Stimulated activated naive B cell treated with anti-CD40 and anti-IgM and Interleukin-4, amounts not matched to agents 10 μg/mL and 1 μg/mL and 100 μg/mL, for 72 hours (primary cell): Measurements from ENCODE around the gene PCBP2.

Experiments
- ATAC-seq, 2 donors: fragments of 150-1000 bp; cut with Tn5 transposase; replicated peaks; 2 replicates each; pipeline ENCODE4 v1.10.0; 2021; ENCODE audit warnings: moderate library complexity in 1 of 2
- DNase-seq: peaks from one replicate; pipeline ENCODE4 v3.0.0; 2021
- H3K27ac Mint-ChIP-seq: one replicate; pipeline ENCODE4 v1.8.0; 2022; ENCODE audit warnings: mild to moderate bottlenecking, mixed read lengths
- H3K27me3 Mint-ChIP-seq, 2 donors: one replicate each; pipeline ENCODE4 v1.8.0; 2022; ENCODE audit warnings: mixed read lengths in 2 of 2
- H3K36me3 Mint-ChIP-seq, 2 donors: one replicate each; pipeline ENCODE4 v1.8.0; 2022; ENCODE audit warnings: mixed read lengths in 2 of 2, mild to moderate bottlenecking in 1 of 2
- H3K4me1 Mint-ChIP-seq, 2 donors: one replicate each; pipeline ENCODE4 v1.8.0; 2022; ENCODE audit warnings: mixed read lengths in 2 of 2, mild to moderate bottlenecking in 1 of 2
- H3K4me3 Mint-ChIP-seq, 2 donors: one replicate each; pipeline ENCODE4 v1.8.0; 2022; ENCODE audit warnings: mild to moderate bottlenecking in 2 of 2, mixed read lengths in 2 of 2, moderate library complexity in 1 of 2
- H3K9me3 Mint-ChIP-seq, 2 donors: one replicate each; pipeline ENCODE4 v1.8.0; 2022; ENCODE audit warnings: mixed read lengths in 2 of 2, mild to moderate bottlenecking in 1 of 2

PCBP2 gene

DNA sequence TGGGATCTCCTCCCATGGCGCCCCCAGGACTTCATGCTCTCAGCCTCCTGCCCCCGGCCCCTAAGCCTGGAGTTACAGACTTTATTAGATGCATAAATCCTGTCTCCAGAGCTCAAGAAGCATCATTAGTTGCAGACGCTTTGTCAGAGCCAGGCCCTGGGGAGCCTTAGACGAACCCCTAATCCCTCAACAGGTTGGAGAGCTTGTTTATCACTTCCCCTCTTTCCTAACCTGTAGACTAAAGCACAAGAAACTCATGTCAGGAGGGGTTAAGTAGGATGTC, 55.6 kb downstream of the PCBP2 start:
- no peak overlapping the region for H3K4me3 Mint-ChIP-seq
- H3K27ac Mint-ChIP-seq, result peak overlapping the region; percentile 56
- no peaks in the 10 kb centered on the region for H3K9me3 Mint-ChIP-seq
- ATAC-seq (no peak), DNase-seq (no peak)
- H3K4me1 Mint-ChIP-seq, result peaks cover 18 to 28% of the 10 kb centered on the region in 2 donors
- no peaks in the 10 kb centered on the region for H3K27me3 Mint-ChIP-seq
- peaks cover 33 to 47% of the 10 kb centered on the region in 2 donors for H3K36me3 Mint-ChIP-seq

DNA sequence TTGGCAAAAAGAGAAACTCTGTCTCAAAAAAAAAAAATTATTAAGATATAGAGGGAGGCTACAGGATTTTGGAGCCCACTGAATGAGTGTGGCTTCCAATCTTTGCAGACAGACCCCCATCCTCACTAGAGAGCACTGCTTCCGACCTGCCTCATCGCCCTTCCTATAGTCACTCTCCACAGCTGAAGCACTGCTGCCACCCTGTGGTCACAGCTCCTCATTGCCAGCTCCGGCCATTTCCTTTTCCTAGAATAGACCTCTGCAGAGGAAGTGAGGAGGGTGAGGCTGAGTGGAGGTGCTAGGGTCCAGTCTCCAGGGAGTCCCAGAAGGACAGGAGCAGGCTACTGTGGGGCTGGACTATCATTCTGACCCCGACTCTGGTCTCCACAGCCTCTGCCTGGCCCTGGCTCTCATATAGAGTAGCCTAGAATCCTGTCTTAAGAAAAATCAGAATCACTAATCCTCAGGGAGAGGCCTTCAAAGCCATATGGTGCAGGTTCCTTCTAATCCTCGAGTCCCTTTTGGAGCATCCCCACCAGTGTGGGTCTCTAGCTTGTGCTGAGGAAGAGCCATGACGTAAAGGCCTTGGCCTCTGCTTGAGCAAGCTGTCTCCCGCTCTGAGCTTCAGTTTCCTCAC, 56.8 kb downstream of the PCBP2 start:
- Mint-ChIP-seq H3K4me3 (no peak overlapping the region), H3K27me3 (no peaks in the 10 kb centered on the region), H3K9me3 (no peaks in the 10 kb centered on the region), H3K4me1 (peaks cover 15 to 22% of the 10 kb centered on the region in 2 donors), H3K27ac (peak overlapping the region; percentile 81), H3K36me3 (peaks cover 34 to 46% of the 10 kb centered on the region in 2 donors)
- DNase-seq, result peak; percentile 79
- ATAC-seq, result peak; percentile 98

DNA sequence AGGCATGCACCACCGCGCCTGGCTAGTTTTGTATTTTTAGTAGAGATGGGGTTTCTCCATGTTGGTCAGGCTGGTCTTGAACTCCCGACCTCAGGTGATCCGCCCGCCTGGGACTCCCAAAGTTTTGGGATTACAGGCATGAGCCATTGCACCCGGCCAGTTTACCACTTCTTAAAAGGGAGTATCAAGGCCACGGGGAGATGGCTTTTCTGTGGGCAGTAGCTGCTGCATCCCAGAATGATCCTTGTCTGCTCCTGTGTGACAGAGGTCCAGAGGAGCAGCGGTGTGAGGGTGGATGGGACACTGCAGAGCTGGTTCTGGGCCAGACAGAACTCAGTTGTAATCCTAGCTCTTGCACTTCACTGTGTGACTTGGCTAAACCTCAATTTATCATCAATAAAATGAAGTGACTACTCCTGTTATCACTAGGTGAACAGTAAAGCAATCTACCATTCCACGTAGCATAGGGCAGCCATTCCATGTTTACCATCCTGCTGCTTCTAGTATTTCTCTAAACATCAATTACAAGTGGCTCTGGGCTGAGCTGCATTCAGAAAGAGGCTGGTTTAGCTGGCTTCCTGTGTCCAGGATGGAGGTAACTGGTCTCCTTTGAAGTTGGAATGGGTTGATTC, 58.4 kb downstream of the PCBP2 start:
- ATAC-seq (no peak), DNase-seq (no peak)
- Mint-ChIP-seq H3K36me3 (peaks cover 31 to 44% of the 10 kb centered on the region in 2 donors), H3K27me3 (no peaks in the 10 kb centered on the region), H3K4me3 (no peak overlapping the region), H3K9me3 (no peaks in the 10 kb centered on the region), H3K27ac (no peak overlapping the region), H3K4me1 (peaks cover 9% of the 10 kb centered on the region in 2 donors)

DNA sequence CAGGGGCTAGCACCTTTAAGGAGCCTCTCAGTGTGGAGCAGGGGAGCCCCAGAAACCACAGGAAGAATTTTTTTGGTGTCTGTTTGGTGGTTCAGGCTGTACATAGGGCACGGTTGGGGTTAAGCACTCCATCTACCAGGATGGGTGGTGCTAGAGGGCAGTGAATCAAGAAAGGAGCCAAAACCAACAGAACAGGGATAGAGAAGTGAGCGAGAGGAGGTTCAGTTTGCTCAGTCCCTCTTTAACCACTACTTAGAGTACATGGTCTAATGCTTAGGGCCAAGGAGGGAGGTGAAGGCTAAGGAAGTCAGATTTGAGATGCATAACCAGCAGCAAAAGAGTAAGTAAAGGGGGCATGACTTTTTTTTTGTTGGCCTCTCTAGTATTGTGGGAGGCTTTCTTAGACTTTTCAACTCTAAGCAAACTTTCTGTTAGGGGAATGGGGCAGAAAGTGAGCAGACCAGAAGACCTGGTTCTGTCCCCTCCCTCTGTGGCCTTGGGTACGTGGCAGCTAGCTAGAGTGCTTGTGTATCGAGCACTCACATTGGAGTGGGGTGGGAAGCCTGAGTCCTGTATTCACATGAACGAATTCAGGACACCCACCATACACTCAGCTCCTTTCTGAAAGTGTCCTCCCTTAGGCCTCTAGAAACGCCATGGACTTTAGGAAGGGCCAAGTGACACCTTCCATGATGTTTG, 62.0 kb downstream of the PCBP2 start:
- Mint-ChIP-seq H3K4me3 (no peak overlapping the region), H3K9me3 (no peaks in the 10 kb centered on the region), H3K36me3 (peaks cover 20 to 42% of the 10 kb centered on the region in 2 donors), H3K27me3 (no peaks in the 10 kb centered on the region), H3K27ac (no peak overlapping the region), H3K4me1 (peaks cover 0 to under 1% of the 10 kb centered on the region in 2 donors)
- no peak for ATAC-seq
- no peak for DNase-seq

DNA sequence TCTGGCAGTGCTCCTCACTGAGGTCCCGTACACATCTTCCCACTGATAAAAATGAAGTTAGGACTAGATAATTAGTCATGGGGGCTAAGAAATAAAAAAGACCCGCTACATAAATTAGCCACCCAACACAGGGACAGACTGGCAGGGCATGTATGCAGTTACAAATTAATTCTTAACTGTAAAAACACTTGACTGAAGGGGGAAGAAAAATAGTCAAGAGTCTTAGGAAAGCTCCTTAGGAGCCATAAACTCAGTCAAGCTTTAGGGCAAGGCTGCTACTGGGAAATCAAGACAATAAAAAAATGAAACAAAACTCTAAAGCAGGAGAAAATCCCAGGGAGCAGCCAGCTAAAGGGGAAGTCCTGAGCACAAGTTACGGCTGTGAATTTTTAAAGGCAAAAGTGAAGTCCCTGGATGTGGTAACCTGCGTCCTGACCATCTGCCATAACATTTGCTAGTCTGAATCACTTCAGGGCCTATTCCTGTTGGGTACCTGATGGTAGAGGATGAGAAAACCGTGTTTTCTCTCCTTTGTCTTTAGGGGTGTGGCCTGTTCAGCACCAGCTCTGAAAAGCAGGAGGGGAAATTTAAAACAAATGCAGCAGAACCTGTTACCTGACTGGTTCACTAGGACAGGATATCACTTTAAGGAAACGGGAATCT, 62.9 kb downstream of the PCBP2 start:
- no peaks in the 10 kb centered on the region for H3K4me1 Mint-ChIP-seq
- no peak for ATAC-seq
- no peak overlapping the region for H3K27ac Mint-ChIP-seq
- H3K9me3 Mint-ChIP-seq, result no peaks in the 10 kb centered on the region
- H3K27me3 Mint-ChIP-seq, result no peaks in the 10 kb centered on the region
- no peak overlapping the region for H3K4me3 Mint-ChIP-seq
- no peak for DNase-seq
- peaks cover 23 to 42% of the 10 kb centered on the region in 2 donors for H3K36me3 Mint-ChIP-seq

DNA sequence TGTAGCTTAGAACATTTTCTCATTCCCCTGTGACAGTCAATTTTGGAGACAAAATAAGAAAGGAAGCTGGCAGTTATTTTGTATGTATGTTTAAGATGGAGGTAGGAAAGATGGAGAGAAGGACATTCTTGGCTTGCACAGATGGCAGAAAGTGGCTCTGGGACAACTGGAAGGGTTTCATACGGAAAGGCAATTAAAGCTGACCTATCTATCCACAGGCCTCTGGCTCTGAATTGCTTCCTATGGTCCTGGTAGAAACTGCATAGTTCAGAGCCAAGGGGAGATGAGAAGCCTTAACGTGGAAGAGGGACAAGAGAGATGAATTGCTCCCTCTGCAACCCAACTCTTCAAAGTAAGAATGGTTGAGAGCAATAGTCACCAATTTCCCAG, 63.4 kb downstream of the PCBP2 start:
- Mint-ChIP-seq H3K27ac (no peak overlapping the region), H3K36me3 (peaks cover 27 to 47% of the 10 kb centered on the region in 2 donors), H3K27me3 (no peaks in the 10 kb centered on the region), H3K9me3 (no peaks in the 10 kb centered on the region), H3K4me3 (no peak overlapping the region), H3K4me1 (peaks cover 3 to 4% of the 10 kb centered on the region in 2 donors)
- DNase-seq, result no peak
- no peak for ATAC-seq

DNA sequence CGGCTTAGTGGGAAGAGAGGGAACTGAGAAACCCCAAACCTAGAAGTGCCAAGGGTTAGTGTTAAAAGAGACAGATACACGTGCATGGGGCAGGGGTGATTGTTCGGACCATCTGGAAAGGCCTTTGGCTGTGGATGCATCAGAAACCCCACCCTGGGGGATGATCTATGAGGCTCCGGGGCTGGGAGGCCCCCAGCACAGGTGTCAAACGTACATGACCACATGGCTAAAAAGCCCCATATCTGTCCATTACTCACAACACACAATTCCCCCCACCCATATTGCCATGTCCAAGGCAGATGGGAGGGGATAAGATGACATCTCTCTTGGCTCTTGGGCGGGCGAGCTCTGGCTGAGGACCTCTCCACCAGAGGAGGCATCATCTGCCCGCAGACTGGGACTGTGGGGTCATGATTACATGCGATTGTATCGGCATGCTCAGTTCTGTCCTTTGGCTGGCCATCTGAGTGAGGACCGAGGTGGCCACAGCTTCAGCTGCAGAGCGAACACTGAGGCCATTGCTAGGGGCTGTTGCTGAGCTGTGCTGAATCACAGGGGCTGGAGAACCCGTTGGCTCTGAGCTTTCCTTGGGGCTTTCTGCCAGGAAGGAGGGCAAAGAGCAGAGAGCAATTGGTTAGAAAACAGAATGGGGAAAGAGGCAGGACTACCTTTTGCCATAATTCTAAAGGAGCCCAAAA, 65.0 kb downstream of the PCBP2 start:
- peaks cover 7 to 9% of the 10 kb centered on the region in 2 donors for H3K4me1 Mint-ChIP-seq
- H3K27me3 Mint-ChIP-seq, result no peaks in the 10 kb centered on the region
- no peak overlapping the region for H3K4me3 Mint-ChIP-seq
- peak overlapping the region; percentile 72 for H3K27ac Mint-ChIP-seq
- H3K36me3 Mint-ChIP-seq, result peaks cover 29 to 55% of the 10 kb centered on the region in 2 donors
- ATAC-seq, result no peak
- DNase-seq, result no peak
- H3K9me3 Mint-ChIP-seq, result no peaks in the 10 kb centered on the region

DNA sequence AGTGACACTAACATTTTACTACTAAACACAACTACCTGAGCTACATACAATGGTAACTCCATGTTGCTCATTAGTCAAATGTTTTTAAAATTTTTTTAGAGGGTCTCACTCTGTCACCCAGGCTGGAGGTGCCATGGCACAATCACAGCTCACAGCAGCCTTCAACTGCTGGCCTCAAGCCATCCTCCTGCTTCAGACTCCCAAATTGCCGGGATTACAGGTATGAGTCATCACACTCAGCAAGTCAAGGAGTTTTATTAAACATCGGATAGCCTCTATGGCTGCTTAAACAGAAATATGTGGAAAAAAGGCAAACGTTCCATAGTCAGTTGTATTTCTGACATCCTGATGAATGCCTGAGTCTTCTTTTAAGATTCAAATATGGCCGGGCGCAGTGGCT, 66.5 kb downstream of the PCBP2 start:
- no peak for ATAC-seq
- Mint-ChIP-seq H3K4me3 (no peak overlapping the region), H3K36me3 (peaks cover 35 to 61% of the 10 kb centered on the region in 2 donors), H3K9me3 (no peaks in the 10 kb centered on the region), H3K27ac (no peak overlapping the region), H3K27me3 (no peaks in the 10 kb centered on the region), H3K4me1 (peaks cover 7 to 9% of the 10 kb centered on the region in 2 donors)
- no peak for DNase-seq

DNA sequence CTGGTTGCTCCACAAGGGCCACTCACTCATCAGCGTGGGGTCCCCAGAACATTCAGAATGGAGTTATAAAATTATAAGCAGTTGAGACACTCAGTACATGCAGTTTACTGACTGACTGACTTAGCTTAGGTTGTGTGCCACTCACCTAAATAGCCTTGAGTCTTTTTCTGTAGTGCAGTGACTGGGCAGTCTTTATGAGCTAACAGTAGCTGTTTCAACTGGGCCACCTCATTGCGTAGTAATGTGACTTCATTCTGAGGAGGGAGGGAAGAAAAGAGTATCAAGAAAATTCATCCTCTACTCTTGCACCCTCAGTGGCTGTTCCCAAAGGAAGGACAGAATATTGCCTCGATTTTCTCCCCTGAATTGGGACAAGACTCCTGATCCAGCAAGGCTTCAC, 71.2 kb downstream of the PCBP2 start:
- Mint-ChIP-seq H3K4me3 (no peak overlapping the region), H3K27ac (no peak overlapping the region), H3K4me1 (peaks cover 7 to 9% of the 10 kb centered on the region in 2 donors), H3K9me3 (no peaks in the 10 kb centered on the region), H3K36me3 (peaks cover 37 to 38% of the 10 kb centered on the region in 2 donors), H3K27me3 (no peaks in the 10 kb centered on the region)
- DNase-seq (no peak), ATAC-seq (no peak)

DNA sequence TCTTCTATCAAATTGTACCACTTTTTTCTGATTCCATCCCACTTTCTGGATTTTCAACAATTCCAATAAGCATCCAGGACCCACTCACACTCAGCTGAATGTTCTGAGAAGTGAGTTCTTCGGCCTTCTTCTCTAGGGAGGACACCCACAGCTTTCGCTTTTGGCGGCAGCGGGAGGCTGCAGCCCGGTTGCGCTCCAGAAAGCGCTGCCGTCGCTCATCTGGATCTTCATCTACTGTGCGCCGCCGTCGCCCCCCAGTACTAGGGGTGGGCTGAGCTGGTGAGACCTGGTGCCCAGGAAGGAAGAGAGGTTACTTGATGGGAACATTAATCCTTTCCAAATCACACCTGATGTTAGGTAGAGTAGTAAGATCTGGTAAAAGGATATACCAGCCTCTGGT, 72.6 kb downstream of the PCBP2 start:
- peaks cover 7 to 9% of the 10 kb centered on the region in 2 donors for H3K4me1 Mint-ChIP-seq
- H3K9me3 Mint-ChIP-seq, result no peaks in the 10 kb centered on the region
- H3K4me3 Mint-ChIP-seq, result no peak overlapping the region
- no peak overlapping the region for H3K27ac Mint-ChIP-seq
- no peak for ATAC-seq
- DNase-seq, result no peak
- H3K27me3 Mint-ChIP-seq, result no peaks in the 10 kb centered on the region
- peaks cover 37 to 42% of the 10 kb centered on the region in 2 donors for H3K36me3 Mint-ChIP-seq

DNA sequence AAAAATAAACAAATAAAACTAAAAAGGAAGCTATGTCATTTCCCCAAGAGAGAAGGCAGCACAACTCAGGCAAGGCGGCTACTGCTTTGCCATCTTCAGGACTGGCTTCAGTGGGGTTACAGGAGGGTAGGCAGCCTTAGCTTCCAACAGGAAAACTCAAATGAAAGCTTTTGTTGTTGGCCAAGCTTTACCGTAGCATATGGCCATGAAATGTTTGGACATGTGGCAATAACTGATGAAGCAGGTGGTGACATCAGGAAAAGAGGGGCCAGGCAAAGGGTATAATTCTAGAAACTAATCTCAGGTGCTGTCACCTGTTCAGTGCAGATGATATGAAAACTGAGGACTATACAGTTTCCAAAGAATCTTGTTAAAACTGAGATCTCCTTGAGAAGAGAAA, 78.2 kb downstream of the PCBP2 start:
- Mint-ChIP-seq H3K27ac (no peak overlapping the region), H3K4me1 (no peaks in the 10 kb centered on the region), H3K36me3 (peaks cover 31 to 35% of the 10 kb centered on the region in 2 donors), H3K4me3 (no peak overlapping the region), H3K9me3 (no peaks in the 10 kb centered on the region), H3K27me3 (no peaks in the 10 kb centered on the region)
- DNase-seq (no peak), ATAC-seq (no peak)
